GM18508 (cell line): ENCODE data around the gene UNCX.

ENCODE experiments used
- ATAC-seq: cut with Tn5 transposase; IDR thresholded peaks from one replicate; pipeline ENCODE4 v1.9.1; 2021; ENCODE audit warnings: moderate number of reproducible peaks; ENCODE audit not compliant: insufficient read depth, unreplicated experiment

Gene UNCX

DNA sequence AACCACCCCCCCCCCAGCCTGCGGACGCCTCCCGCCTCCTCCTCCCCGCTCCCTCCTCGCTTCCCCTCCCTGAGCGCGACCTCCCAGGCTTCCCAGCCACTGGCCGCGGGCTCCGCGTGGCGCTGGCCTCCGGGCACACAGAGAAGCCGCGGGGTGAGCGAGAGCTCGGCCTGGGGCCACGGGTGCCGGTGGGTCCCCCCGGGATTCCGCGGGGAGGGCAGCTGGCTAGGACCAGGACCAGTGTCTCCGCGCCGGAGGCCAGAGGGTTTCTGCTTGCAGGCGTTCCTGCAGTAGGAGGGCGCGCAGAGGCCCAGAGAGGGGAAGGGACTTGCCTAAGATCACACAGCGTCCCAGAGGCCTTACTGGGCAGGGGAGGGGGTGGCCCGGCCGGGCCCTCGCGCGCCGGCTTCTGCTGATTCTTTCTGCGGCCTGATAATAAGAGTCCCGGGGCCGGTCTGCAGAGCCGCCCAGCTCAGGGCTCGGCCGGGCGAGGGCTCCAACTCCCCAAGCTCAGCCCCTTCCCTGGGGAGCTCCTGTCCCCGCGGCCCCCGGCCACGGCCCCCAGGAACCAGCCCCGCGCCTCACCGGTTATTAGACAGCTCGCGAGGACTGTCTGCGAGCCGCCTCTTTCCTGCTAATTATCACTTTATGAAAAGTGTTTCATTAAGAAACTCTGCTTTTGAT is 10.1 kb downstream of the UNCX start:
- ATAC-seq, result no peak

DNA sequence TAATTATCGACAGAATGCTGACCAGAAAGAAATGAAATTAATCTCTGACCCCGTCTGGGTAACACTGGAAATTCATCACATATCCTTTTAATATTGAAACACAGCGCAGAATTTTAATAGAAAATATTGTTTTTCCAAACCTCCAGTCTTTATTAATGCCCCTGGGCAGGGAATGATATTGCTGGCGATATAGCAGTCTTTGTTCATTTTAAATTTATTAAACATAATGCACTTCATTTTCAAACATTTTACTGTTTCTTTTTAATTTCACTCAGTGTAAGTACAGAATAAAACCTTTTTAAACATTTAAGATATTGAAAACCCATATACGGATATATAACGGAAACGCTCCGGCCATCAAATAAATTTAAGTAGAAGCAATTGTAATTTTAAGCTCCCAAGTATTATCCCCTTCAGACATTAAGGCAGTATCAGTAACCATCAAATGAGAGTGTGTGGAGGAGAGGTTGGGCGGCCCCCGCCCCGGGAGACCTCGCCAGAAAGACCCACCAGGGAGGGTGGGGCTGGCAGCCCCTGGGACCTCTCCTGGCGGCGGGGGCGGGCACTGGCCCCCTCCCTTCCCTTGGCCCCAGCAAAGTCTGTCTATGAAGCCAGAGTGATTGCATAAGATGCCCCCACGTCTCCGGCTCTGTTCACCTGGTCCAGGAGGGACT is 10.8 kb downstream of the UNCX start:
- no peak for ATAC-seq

DNA sequence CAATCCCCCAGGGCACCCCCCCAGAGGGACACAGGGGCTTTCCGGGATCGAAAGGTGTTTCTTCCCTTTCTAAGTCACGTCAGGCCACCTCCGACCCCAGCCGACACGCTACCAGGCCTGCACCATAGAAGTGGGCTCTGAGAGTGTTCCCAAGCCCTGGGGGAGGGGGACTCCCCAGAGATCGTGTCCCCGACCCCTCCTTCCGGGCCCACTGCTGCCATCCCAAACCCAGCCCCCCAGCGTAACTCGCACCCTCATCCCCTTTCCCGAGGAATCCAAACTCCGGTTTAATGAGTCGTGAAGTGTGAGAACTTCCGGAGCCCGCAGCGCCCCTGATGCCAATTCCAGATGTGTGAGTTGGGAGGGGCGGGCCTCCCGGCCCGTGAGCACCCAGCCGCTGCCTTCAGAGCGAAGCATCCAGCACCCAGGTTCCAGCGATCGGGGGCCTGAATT is 11.3 kb downstream of the UNCX start:
- ATAC-seq, result no peak

DNA sequence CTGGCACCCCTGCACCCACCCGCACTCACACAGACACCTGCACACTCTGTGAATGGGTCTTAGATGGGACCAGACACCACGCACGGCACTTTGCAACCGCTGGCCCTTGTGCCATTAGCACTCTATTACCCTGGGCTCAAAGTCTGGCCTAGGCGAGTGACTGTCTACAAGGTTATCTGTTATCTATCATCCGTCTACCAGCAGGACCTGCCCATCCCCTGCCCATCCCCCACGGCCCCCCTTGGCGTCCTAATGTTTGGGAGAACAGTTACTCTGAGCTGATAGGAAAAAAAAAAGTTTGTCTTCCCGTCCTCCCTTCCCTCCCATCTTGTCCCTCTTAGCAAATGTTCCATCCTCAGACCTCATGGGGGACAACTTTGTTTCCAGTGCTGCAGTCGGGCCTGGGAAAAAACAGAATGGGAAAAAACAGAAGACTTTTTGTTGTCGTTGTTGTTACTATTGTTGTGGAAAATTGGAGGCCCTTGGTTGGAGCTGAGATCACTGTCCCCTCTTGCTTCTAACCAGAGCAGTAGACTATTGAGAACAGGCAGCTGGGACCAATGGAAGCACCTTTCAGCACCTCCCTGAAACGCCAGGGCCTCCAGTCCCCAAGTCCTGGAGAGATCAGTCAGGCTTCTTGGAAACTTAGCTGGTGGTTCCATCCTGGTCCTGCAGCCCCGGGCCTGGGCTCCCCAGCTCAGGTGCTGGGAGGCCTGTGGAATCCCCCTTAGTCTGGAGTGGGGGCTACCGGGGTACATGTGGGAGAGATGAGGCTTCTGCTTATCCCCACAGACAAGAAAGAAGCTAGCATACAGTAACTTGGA is 12.2 kb downstream of the UNCX start:
- ATAC-seq, result no peak

DNA sequence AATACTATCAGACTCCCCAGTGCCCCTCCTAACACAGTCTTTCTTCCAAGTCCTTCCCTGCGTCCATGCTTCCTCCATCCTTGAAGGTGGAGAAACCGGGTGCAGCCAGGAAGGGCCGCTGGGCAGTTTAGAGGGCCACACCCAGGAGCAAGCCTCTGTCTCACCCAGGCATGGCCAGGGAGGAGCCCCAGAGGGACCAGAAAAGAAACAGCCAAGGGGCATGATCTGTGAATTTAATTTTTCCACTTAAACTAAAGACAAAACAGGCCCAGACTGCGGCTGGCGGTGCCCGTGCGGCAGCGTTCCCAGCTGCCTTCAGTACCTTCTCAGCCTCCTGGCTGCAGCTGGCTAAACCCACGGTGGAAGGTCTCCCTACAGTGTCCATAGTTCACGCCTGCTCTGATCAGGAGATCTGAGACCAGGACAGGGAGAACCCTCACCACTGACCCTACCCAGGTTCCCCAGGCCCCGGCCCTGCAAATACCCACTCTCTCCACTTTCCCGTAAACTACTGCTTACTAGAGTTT is 12.9 kb downstream of the UNCX start:
- no peak for ATAC-seq

DNA sequence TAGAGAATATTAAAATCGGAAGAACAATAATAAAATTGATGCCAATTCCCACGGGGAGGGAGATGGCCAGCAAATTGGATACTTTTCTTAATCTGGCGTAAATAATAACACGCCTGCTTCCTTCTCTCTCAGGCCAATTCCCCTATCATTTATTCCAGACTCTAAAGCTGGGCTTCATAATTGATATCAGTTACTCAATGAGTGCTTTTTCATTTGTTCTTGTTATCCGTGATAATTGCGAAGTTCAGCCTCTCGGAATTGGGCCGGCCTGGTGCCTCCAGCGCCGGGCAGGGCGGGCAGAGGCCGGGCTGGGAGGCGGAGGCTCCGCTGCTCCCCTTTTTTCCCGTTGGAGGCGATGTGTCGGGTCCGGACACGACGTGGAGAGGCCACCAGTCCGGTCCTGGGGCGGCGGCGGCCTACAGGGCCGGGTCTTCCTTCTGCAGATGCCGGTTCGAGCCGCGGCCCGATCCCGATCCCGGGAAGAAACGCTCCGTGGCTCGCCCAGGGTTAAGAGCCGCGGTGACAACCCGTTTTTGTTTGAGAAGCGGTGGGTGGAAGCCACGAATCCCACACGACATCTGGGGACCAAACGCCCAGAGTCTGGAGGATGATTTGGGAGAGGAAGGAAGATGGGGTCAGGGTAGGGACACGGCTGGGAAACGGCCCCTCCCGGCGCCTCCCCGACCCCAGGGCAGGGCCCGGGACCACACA is 13.6 kb downstream of the UNCX start:
- ATAC-seq, result no peak

DNA sequence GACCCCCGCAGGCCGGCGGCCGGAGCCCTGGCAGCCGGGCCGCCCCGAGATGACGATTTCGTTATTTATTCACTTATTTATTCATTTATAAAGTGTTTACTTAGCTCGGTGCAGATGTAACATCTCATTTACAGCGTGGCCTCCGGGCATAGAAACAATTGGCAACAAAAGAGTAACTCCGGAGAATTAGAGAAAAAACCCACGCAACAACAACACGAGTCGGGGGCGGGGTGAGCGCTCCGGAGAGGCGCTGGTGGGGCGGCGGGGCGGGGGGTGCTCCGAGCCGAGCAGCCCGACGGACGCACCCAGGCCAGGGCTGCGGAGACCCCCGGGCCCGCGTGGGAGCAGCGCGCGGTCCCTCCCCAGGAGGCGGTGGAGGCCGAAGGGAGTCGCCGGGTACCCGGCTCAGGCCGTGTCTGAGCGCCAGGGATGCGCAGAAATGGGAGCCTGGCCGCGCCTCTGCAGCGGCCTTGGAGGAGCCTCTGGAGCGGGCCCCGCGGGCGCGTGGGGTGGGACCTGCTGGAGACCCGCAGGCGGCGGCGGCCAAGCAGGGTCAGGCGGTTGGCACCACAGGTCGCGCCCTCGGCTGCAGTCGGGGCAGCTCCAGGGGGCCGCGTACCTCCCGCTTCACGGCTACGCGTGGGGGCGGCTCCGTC is 14.3 kb downstream of the UNCX start:
- no peak for ATAC-seq

DNA sequence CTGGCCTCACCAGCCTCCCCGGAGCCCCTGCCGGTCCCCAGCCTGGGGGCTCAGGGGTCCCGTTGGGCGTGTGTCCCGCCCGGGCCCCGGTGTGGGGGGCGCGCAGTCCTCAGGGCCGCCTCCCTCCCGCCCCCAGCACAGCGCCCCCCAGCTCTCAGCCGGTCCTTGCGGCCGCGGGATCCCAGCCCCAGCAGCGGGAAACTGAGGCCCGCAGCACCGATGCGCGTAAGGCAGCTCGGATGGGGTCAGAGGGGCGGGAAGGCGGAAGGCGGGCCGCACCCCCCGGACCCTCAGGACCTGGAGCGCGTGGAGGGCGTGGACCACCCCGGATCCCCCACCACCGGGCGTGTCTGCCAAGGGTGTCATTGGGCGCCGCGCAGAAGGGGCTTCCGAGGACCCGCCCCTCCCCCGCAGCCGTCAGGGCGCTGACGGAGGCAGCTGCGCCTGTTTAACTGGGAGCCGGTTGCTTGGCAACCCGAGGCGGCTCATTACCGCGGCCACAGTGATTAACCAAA is 14.9 kb downstream of the UNCX start:
- ATAC-seq, result no peak

DNA sequence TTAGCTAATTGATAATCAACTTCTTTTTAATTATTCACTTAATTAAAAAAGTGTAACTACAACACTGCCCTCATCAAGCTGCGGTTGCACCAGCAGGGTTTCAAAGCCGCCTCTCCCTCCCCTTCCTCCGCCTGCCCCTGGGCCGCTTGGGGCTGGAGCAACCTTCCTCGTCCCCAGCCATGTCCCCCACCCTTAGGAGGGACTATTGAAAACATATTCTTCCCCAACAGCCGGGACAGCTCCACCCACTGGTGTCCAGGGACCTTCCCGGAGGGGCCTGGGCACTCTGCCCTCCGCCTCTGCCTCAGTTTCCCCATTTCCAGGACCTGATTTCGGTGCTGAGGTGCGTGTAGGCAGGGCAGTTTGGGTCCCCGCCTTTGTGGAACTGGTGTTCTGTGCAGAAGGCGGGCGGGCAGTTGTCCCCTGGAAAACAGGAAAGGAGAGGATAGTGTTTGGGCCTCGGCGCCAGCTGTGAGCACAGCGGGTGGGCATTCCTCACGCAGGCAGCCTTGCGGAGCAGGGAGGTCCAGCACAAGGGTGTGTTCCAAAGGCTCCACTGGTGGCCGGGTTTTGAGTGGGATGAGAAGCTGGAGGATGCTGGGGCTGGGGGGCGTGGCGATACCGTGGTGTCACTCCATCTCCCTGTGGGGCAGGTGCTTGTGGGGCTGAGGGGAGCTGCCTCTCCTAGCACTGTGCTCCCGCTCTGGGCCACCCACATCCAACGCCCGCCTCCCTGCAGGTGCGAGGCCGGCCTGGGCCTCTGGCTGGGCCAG is 15.7 kb downstream of the UNCX start:
- ATAC-seq, result no peak

DNA sequence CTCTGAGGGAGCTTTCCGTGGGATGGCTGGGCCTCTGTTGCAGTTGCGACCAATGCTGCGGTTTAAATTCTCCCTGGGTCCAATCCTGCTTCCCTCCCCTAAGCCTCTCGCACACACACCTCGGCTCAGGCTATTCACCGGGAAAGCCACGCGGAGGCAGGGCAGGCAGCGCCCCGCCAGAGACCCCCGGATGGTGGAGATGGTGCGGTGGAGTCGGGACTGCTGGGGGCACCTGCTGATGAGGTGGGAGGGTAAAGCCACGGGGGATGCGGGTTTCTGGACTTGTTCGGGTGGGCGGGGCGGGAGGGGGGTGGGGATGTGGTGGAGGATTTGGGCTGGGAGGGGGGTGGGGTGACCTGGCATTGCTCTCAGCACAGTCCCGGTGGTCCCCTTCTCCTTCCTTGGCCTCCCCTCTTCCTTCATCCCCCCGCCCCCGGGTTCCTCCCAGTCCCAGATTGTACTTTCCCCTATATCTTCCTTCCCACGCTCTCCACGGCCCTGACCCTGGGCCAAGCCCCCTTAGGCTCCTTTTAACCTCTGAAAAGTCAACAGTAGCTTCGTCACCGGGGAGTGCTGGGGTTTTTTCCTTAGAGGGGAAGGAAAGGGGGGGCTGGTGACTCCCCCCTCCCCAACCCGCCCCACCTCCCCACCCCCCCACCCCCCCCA is 16.4 kb downstream of the UNCX start:
- no peak for ATAC-seq

DNA sequence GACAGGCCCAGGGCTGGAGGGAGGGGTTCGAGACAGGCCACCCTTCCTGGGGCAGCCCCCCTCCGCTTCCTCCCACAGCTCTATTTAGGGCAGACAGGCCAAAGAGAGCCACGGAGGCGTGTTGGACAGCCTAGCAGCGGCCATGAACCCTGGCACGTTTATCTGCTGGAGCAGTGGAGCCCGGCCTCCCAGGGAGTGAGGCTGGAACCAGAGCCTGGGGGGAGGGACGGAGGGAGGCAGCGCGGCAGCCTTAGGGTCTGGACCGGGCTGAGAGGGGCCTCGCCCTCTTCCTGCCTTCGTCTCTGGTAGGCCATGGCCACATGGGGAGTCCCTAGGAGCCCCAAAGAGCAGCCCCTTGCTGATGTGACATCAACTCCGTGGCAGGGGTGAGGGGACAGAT is 17.1 kb downstream of the UNCX start:
- ATAC-seq, result no peak

DNA sequence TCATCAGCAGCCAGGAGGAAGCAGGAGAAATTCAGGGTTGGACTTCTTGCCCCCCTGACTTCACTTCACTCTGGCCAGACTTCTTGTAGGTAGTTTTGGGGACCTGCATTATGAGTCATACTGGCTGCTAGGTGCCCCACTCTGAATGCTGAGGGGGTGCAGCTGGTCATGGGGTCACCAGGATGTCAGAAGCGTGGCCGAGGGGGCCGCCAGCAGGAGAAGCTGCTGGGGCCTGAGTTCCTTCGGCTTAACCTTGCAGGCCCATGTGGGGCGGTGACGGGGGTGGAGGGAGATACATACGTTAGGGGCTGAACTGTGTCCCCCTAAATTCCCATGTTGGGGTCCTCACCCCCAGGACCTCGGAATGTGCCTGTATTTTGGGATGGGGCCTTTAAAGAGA is 18.2 kb downstream of the UNCX start:
- ATAC-seq, result no peak

DNA sequence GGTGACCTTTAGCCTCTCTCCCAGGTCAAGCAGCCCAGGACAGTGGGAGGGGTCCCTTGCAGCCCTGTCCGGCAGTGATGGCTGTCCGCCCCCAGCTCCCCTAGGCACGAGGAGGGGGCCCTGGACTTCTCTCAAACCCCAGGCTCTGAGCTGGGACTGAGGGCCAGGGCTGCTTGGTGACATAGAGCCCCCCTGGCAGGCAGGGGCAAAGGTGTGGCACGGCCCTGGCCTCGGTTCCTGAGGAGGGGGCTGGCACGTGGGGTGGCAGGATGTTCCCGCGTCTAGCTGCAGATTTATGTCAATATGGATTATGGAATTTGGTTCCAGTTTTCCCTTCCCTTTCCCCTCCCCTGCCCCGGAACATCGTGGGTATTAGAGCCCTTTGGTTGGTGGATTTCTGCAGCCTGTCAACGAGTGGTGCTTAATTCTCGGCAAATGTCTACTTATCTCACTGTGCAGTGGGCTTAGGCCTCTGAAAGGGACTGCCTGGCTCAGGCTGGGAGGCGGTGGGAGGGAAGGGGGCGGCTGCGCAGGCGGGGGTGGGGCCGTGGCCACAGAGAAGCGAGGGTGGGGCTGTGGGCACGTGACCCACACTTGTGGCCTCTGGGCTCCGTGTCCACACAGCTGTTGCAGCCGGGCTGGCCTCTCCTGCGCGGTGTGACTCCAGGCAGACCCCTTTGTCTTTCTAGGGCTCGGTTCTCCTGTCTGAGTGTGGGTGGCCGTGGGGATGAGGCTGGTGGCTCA is 19.3 kb downstream of the UNCX start:
- ATAC-seq, result no peak

DNA sequence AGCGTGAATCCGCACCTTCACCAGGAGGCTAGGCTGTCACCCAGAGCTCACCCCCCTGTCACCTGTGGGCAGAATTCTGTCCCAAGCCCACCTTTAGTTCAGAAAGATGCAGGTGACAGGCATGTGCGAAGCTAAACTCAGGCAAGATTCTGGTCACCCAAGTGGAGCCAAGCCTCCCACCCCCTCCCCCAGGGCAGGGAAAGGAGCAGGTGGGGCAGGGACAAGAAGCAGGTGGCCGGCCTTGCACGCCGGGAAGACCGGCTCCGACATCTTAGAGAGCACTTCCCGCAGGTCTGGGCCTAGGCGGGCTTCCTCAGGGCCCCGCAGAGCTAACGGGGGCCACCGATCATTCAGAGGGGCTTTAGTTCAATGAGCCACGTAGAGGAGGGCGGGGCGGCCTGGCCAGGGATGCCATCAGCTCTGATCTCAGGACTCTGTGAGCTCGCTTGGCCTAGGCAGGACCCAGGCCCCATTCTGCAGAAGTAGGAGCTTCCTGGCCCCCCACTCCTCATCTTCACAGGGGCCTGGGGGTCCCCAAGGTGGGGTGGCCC is 19.9 kb downstream of the UNCX start:
- ATAC-seq, result no peak

DNA sequence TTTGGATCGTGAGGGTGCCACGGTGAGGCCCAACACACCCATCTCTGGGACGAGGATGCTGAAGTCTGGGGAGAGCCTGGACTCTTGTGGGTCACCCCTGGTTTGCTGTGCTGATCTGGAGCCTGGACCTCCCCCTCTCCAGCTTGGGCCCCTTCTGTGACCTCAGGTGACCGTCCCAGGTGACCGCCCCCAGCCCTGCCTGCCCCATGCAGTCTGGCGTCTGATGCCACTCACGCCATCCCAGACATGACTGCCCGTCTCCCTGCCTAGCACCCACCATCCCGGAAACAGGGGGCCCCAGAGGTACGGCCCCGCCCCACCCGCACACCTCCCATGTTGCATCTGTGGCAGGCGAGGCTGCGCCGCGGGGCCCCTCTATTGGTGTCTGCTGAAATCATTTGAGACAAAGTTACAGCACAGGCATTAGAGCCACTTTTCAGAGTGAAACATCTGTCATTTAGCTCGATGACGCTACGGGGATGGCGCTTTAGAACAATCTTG is 21.1 kb downstream of the UNCX start:
- ATAC-seq, result no peak

DNA sequence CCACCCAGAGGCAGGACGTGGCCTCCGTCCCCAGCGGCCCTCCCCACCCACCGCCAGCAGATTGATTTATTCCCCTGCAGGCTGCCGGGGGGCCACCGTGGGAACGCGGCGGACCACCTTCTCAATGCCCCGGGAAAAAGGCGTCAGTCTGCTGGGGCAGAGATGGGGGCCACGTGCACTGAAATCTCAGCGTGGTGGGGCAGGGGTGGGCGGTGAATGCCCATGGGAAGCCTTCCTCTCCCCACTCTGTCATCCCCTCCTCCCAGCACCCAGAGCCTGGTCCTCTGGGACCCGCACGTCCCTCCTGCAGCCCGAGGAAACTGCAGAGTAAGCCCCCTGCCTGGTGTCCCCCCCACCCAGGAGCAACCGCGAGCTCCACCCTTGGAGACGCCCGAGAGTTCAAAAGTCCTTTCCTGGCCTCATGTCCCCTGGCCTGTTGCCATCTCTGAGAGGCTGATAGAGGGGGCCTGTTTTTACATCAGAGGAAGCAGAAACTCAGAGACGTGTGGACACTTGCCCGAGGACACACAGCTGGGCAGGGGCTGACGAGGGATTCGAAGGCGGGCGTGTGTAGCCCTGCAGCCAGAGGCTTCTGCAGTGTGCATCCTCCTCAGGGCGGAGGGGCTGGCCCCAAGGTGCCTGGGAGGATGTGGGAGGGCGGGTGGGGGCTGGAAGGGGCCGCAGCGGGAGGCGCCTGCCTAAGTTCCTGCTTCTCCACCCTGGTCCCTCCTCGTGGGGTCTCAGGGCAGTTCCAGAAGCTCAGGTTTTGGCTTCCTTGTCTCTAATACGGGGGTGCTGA is 21.8 kb downstream of the UNCX start:
- no peak for ATAC-seq
